Measurements from ENCODE around the gene MAP1B. TPM values are rescaled to one million over a fixed set of nuclear protein-coding genes. Genes with fewer than 3 reads are reported as not detected.

MAP1B gene
- total RNA-seq, 4 donors from 2014 or later: 44.2 to 120 (median 83.4) TPM

DNA sequence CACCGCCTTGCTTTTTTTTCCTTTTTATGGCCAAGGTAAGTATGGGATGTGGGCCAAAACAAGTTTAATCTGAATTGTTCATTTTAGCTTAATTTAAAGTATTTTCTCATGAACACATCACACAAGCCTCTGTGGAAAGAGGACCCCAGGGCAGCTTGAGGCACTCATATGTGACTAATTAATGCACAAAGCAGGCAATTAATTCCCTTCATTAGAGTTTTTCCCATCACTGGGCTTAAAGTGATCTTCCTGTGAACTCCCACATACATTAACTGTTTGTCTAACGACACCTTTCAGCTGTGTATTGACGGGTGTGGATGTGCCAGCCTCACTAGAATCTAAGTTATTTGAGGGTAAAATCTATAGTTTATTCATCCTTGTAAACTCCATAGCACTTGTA lies 109.5 kb downstream of the MAP1B start:
- Histone ChIP-seq H3K4me3 (no peak overlapping the region), H3K4me1 (no peaks in the 10 kb centered on the region), H3K9me3 (no peaks in the 10 kb centered on the region), H3K27me3 (no peaks in the 10 kb centered on the region), H3K27ac (no peak overlapping the region), H3K36me3 (peaks cover 0 to 38% of the 10 kb centered on the region in 2 donors)
- ATAC-seq: no peak
- DNase-seq: no peak
- no peak for TF ChIP-seq POLR2A (IDR thresholded peaks at IDR 0.05)
- TF ChIP-seq, protein P1, sequence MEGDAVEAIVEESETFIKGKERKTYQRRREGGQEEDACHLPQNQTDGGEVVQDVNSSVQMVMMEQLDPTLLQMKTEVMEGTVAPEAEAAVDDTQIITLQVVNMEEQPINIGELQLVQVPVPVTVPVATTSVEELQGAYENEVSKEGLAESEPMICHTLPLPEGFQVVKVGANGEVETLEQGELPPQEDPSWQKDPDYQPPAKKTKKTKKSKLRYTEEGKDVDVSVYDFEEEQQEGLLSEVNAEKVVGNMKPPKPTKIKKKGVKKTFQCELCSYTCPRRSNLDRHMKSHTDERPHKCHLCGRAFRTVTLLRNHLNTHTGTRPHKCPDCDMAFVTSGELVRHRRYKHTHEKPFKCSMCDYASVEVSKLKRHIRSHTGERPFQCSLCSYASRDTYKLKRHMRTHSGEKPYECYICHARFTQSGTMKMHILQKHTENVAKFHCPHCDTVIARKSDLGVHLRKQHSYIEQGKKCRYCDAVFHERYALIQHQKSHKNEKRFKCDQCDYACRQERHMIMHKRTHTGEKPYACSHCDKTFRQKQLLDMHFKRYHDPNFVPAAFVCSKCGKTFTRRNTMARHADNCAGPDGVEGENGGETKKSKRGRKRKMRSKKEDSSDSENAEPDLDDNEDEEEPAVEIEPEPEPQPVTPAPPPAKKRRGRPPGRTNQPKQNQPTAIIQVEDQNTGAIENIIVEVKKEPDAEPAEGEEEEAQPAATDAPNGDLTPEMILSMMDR (IDR thresholded peaks at IDR 0.05 in 4 of 5, conservative IDR thresholded peaks at IDR 0.05 in 1 of 5): no peak
- in situ Hi-C loops (cut with MboI; ENCODE audit: low sequenced_read_pairs in 4 of 4): no loop called here
- intact Hi-C loops (cut with DNase I; ENCODE audit: low total_unique reads): no loop called here

DNA sequence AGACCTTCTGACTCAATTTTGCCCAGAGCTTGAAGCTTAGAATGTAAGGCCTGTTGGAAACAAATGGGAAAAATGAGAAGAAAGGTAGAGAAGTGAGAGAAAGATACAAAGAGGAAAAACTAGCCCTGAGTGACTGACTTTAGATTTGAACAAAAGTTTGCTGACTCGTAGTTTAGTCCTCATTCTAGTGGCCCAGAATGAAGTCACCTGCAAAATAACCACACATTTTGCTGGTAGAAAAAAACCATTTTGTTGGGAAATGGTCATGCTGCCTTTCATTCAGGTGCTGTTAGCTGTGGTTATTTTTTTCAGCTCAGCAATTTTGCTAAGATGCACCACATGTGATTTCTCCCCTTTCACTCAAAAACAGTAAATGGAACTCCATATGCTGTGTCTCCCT lies 113.8 kb downstream of the MAP1B start:
- no peak for DNase-seq
- no peaks in the 10 kb centered on the region for H3K9me3 ChIP-seq
- TF ChIP-seq POLR2A (IDR thresholded peaks at IDR 0.05): no peak
- TF ChIP-seq, protein P1 (IDR thresholded peaks at IDR 0.05 in 4 of 5, conservative IDR thresholded peaks at IDR 0.05 in 1 of 5): no peak
- H3K27ac ChIP-seq: no peak overlapping the region
- H3K36me3 ChIP-seq: peaks cover 0 to 50% of the 10 kb centered on the region in 2 donors
- ATAC-seq: no peak
- intact Hi-C loops (cut with DNase I; ENCODE audit: low total_unique reads): no loop called here
- no peak overlapping the region for H3K4me3 ChIP-seq
- in situ Hi-C loops (cut with MboI; ENCODE audit: low sequenced_read_pairs in 4 of 4): no loop called here
- no peaks in the 10 kb centered on the region for H3K27me3 ChIP-seq
- H3K4me1 ChIP-seq: no peaks in the 10 kb centered on the region

DNA sequence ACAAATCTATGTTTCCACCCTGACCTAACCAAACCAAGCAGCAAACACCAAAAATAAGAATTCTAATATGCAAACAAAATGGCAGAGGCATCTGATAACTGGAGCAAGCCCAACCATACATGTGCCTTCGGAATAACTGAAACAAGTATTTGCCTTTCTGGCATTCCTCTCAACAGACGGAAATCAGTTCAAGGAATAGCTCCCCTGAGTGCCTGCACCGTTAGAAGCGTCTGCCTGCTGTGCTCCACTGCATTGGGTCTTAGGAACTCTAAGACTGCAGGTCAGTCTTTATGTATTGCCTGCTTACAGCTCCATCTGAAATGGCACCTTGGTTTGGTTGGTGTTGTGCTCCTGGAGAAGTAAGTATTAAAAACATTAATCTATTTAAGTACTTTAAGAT lies 114.3 kb downstream of the MAP1B start:
- in situ Hi-C loops (cut with MboI; ENCODE audit: low sequenced_read_pairs in 4 of 4) (no loop called here), intact Hi-C loops (cut with DNase I; ENCODE audit: low total_unique reads) (no loop called here)
- Histone ChIP-seq H3K4me3 (no peak overlapping the region), H3K9me3 (no peaks in the 10 kb centered on the region), H3K36me3 (peaks cover 0 to 50% of the 10 kb centered on the region in 2 donors), H3K27ac (no peak overlapping the region), H3K4me1 (no peaks in the 10 kb centered on the region), H3K27me3 (no peaks in the 10 kb centered on the region)
- ATAC-seq (no peak), DNase-seq (no peak)
- TF ChIP-seq POLR2A (IDR thresholded peaks at IDR 0.05): no peak

DNA sequence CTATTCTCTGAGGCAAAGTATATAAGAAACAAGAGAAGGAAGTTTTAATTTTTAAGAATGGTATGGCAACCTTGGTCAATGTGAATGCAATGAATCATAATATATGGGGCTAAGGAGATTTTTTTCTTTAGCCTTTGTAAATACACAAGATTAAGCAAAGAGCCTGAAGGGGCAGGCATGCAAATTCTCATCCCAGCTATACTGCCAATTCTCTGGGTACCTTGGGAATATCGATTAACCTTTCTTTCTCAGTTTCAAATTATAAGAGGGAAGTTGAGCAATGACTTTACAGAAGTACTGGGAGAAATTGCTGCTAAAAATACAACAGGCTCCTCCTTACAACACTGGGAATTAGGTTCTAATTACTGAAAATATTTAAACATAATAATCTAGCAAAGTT lies 115.2 kb downstream of the MAP1B start:
- H3K4me1 ChIP-seq: peaks cover 0 to 6% of the 10 kb centered on the region in 2 donors
- intact Hi-C loops (cut with DNase I; ENCODE audit: low total_unique reads) (no loop called here), in situ Hi-C loops (cut with MboI; ENCODE audit: low sequenced_read_pairs in 4 of 4) (no loop called here)
- TF ChIP-seq POLR2A (IDR thresholded peaks at IDR 0.05): no peak
- TF ChIP-seq, protein P1 (IDR thresholded peaks at IDR 0.05 in 4 of 5, conservative IDR thresholded peaks at IDR 0.05 in 1 of 5): no peak
- H3K9me3 ChIP-seq: no peaks in the 10 kb centered on the region
- DNase-seq (no peak), ATAC-seq (no peak)
- no peak overlapping the region for H3K27ac ChIP-seq
- no peaks in the 10 kb centered on the region for H3K27me3 ChIP-seq
- peaks cover 0 to 50% of the 10 kb centered on the region in 2 donors for H3K36me3 ChIP-seq
- H3K4me3 ChIP-seq: no peak overlapping the region

DNA sequence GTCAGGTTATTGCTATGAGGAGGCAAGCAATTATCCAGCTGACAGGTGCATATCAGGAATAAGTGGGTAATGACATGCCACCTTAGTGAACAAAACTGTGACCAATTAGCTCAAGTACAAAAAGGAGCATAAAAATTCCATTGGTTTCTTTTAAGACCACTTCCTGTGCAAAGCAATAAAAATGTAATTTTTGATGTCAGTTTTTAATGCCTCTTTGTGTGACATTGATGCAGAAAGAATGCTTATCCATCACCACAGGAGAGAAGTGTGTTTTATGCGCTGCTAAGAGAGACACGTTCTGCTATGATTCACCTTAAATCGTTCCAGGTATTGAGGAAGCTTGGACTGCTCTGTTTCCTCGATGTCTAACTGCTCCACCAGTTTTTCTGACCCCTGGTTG lies 116.1 kb downstream of the MAP1B start:
- Histone ChIP-seq H3K27me3 (no peaks in the 10 kb centered on the region), H3K9me3 (no peaks in the 10 kb centered on the region), H3K4me1 (peaks cover 0 to 7% of the 10 kb centered on the region in 2 donors), H3K36me3 (peaks cover 0 to 46% of the 10 kb centered on the region in 2 donors), H3K4me3 (no peak overlapping the region), H3K27ac (no peak overlapping the region)
- intact Hi-C loops (cut with DNase I; ENCODE audit: low total_unique reads): no loop called here
- in situ Hi-C loops (cut with MboI; ENCODE audit: low sequenced_read_pairs in 4 of 4): no loop called here
- no peak for ATAC-seq
- no peak for DNase-seq
- TF ChIP-seq POLR2A (IDR thresholded peaks at IDR 0.05): no peak
- TF ChIP-seq, protein P1 (IDR thresholded peaks at IDR 0.05 in 4 of 5, conservative IDR thresholded peaks at IDR 0.05 in 1 of 5): no peak
